ENCODE results near the gene RPS25. TPM values are rescaled to one million over a fixed set of nuclear protein-coding genes. Genes with fewer than 3 reads are reported as not detected.
A peak's percentile ranks its signal among the peaks of the same experiment; 100 is the strongest.

The RPS25 gene
- total and polyA plus RNA-seq, 9 of the 15 experiments (the other 6 are each of a cell fraction or from before 2014, with no cell fraction given): 1,553 to 5,486 (median 2,471) TPM

DNA sequence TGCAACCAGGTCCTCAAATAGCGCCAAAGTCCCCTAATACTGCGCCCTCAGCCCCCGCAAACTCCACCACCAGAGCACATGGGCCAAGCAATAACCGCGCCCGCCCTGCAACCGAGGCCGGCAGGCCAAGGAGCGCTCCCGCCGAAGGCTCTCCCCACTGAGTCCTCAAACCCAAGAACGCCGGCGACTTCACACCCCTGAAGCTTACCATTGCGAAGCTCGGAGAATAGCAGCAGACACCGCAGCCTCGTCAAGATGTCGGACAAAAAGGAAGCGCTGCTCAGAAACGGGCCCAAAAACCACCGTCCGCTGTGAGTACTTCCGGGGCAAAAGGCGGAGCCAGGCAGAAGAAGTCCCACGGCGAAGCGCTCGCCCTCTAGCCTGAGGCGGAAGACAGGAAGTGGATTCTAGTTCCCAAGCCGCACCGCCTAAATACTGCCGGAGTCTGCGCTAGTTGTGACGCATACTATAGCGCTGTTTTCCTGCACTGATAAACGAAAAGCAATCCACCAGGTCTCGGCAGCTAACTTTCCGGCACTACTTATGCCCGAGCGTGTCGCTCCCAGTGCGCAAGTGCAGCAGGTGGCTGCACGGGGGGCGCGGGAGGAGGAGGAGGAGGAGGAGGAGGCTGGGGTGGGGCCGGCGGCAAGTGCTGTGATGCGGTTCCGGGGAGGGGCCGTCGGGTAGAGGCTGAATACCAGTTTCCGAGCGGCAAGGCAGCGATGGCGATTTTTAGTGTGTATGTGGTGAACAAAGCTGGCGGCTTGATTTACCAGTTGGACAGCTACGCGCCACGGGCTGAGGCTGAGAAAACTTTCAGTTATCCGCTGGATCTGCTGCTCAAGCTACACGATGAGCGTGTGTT lies at the start of gene RPS25, which contains the start of gene TRAPPC4 (continued):
- TF ChIP-seq, protein P1, sequence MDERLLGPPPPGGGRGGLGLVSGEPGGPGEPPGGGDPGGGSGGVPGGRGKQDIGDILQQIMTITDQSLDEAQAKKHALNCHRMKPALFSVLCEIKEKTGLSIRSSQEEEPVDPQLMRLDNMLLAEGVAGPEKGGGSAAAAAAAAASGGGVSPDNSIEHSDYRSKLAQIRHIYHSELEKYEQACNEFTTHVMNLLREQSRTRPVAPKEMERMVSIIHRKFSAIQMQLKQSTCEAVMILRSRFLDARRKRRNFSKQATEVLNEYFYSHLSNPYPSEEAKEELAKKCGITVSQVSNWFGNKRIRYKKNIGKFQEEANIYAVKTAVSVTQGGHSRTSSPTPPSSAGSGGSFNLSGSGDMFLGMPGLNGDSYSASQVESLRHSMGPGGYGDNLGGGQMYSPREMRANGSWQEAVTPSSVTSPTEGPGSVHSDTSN (CRISPR knock-in tag; IDR thresholded peaks at IDR 0.05; ENCODE audit: low read depth): no peak
- TF ChIP-seq, protein P1 (tag; conservative IDR thresholded peaks at IDR 0.05; ENCODE audit: low read depth): no peak
- TF ChIP-seq SPI1 (IDR thresholded peaks at IDR 0.05; ENCODE audit: borderline replicate concordance, low read depth, low read length): peak; percentile 96
- TF ChIP-seq, protein P2, sequence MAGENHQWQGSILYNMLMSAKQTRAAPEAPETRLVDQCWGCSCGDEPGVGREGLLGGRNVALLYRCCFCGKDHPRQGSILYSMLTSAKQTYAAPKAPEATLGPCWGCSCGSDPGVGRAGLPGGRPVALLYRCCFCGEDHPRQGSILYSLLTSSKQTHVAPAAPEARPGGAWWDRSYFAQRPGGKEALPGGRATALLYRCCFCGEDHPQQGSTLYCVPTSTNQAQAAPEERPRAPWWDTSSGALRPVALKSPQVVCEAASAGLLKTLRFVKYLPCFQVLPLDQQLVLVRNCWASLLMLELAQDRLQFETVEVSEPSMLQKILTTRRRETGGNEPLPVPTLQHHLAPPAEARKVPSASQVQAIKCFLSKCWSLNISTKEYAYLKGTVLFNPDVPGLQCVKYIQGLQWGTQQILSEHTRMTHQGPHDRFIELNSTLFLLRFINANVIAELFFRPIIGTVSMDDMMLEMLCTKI (IDR thresholded peaks at IDR 0.05; ENCODE audit: partially characterized antibody): no peak
- peak; percentile 81 for TF ChIP-seq CREB1 (IDR thresholded peaks at IDR 0.05)
- TF ChIP-seq CREB1 (CRISPR knock-in tag; IDR thresholded peaks at IDR 0.05): peak; percentile 88
- peak; percentile 97 for TF ChIP-seq MYC (IDR thresholded peaks at IDR 0.05; ENCODE audit: low read depth, low read length)
- TF ChIP-seq MYC (CRISPR knock-in tag; IDR thresholded peaks at IDR 0.05; ENCODE audit: borderline replicate concordance, low read depth): peak; percentile 97
- no peak for TF ChIP-seq BCL6 (CRISPR knock-in tag; IDR thresholded peaks at IDR 0.05)
- no peak for TF ChIP-seq EZH2 (IDR thresholded peaks at IDR 0.05; ENCODE audit: borderline replicate concordance, low read depth, low read length)
- TF ChIP-seq DACH1 (IDR thresholded peaks at IDR 0.05; ENCODE audit: partially characterized antibody): no peak
- TF ChIP-seq, protein P3, sequence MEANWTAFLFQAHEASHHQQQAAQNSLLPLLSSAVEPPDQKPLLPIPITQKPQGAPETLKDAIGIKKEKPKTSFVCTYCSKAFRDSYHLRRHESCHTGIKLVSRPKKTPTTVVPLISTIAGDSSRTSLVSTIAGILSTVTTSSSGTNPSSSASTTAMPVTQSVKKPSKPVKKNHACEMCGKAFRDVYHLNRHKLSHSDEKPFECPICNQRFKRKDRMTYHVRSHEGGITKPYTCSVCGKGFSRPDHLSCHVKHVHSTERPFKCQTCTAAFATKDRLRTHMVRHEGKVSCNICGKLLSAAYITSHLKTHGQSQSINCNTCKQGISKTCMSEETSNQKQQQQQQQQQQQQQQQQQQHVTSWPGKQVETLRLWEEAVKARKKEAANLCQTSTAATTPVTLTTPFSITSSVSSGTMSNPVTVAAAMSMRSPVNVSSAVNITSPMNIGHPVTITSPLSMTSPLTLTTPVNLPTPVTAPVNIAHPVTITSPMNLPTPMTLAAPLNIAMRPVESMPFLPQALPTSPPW (CRISPR knock-in tag; IDR thresholded peaks at IDR 0.05): peak; percentile 86
- TF ChIP-seq BRF1 (IDR thresholded peaks at IDR 0.05; ENCODE audit: borderline replicate concordance, extremely low read depth, insufficient read length): no peak
- TF ChIP-seq TCF7 (IDR thresholded peaks at IDR 0.05; ENCODE audit: borderline replicate concordance): 0 out of 2 replicates have a peak, but pooled peaks have one; percentile 68
- TF ChIP-seq, protein P4, sequence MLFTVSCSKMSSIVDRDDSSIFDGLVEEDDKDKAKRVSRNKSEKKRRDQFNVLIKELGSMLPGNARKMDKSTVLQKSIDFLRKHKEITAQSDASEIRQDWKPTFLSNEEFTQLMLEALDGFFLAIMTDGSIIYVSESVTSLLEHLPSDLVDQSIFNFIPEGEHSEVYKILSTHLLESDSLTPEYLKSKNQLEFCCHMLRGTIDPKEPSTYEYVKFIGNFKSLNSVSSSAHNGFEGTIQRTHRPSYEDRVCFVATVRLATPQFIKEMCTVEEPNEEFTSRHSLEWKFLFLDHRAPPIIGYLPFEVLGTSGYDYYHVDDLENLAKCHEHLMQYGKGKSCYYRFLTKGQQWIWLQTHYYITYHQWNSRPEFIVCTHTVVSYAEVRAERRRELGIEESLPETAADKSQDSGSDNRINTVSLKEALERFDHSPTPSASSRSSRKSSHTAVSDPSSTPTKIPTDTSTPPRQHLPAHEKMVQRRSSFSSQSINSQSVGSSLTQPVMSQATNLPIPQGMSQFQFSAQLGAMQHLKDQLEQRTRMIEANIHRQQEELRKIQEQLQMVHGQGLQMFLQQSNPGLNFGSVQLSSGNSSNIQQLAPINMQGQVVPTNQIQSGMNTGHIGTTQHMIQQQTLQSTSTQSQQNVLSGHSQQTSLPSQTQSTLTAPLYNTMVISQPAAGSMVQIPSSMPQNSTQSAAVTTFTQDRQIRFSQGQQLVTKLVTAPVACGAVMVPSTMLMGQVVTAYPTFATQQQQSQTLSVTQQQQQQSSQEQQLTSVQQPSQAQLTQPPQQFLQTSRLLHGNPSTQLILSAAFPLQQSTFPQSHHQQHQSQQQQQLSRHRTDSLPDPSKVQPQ (CRISPR knock-in tag; IDR thresholded peaks at IDR 0.05; ENCODE audit: borderline replicate concordance): no peak
- TF ChIP-seq, protein P5, sequence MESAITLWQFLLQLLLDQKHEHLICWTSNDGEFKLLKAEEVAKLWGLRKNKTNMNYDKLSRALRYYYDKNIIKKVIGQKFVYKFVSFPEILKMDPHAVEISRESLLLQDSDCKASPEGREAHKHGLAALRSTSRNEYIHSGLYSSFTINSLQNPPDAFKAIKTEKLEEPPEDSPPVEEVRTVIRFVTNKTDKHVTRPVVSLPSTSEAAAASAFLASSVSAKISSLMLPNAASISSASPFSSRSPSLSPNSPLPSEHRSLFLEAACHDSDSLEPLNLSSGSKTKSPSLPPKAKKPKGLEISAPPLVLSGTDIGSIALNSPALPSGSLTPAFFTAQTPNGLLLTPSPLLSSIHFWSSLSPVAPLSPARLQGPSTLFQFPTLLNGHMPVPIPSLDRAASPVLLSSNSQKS (CRISPR knock-in tag; IDR thresholded peaks at IDR 0.05): no peak
- no peak for TF ChIP-seq ZNF41 (CRISPR knock-in tag; conservative IDR thresholded peaks at IDR 0.05)
- TF ChIP-seq NFRKB (IDR thresholded peaks at IDR 0.05; ENCODE audit: low read depth): peak; percentile 74

All from K562 (cell line).